ENCODE results near the gene REST. TPM values are rescaled to one million over a fixed set of nuclear protein-coding genes. Genes with fewer than 3 reads are reported as not detected.

REST gene
- polyA plus RNA-seq, 1 donor (not counting 4 experiments of a cell fraction or from before 2014, with no cell fraction given): 22.6 TPM

- Histone ChIP-seq H3K36me3 (ENCODE audit: control insufficient read depth in 2 of 2, extremely low read depth in 1 of 2, insufficient read depth in 2 of 2, low read length in 2 of 2) (peaks cover 12 to 22% of the 10 kb centered on the region in 2 experiments), H3K27me3 (ENCODE audit: control insufficient read depth, extremely low read depth, insufficient read depth, low read length) (no peaks in the 10 kb centered on the region), H3K79me2 (ENCODE audit: control insufficient read depth, insufficient read depth, low read length) (peaks cover 21% of the 10 kb centered on the region), H3K9ac (ENCODE audit: control insufficient read depth, extremely low read depth, insufficient read depth, low read length) (no peak overlapping the region), H3K4me1 (ENCODE audit: control insufficient read depth, extremely low read depth, insufficient read depth, low read length) (no peaks in the 10 kb centered on the region), H3K9me3 (ENCODE audit: control insufficient read depth, low read depth, low read length) (no peaks in the 10 kb centered on the region), H3K4me3 (ENCODE audit: control insufficient read depth in 2 of 3, extremely low read depth in 1 of 3, insufficient read depth in 2 of 3, low read depth in 1 of 3, low read length in 3 of 3) (no peak overlapping the region), H3K27ac (ENCODE audit: control insufficient read depth, insufficient read depth, low read length) (no peak overlapping the region), H4K20me1 (ENCODE audit: control insufficient read depth, extremely low read depth, insufficient read depth, low read length) (no peaks in the 10 kb centered on the region), H3K4me2 (ENCODE audit: control insufficient read depth, extremely low read depth, insufficient read depth, low read depth, low read length) (no peak overlapping the region), H3K9me1 (ENCODE audit: control insufficient read depth, extremely low read depth, insufficient read depth, low read length) (no peaks in the 10 kb centered on the region), H2AFZ (ENCODE audit: control insufficient read depth, low read length) (no peak overlapping the region)
- no peak for FAIRE-seq
- no peak for DNase-seq (ENCODE audit: low read depth, low spot score)
- TF ChIP-seq CTCF (optimal IDR thresholded peaks at IDR 0.05 in 1 of 3, IDR thresholded peaks at IDR 0.05 in 1 of 3, conservative IDR thresholded peaks at IDR 0.05 in 1 of 3; ENCODE audit: extremely low read depth in 1 of 3, insufficient read depth in 2 of 3, low read length in 3 of 3): no peak
- TF ChIP-seq EZH2 (IDR thresholded peaks at IDR 0.05; ENCODE audit: low read length): no peak
- dilution Hi-C loops (cut with MboI; ENCODE audit: extremely low pct_ligation_motif_present, low sequenced_read_pairs): no loop called here
Observed at GRCh38 chr4:56999751-57000150, 92.1 kb downstream of the REST start.

- FAIRE-seq (no peak), DNase-seq (ENCODE audit: low read depth, low spot score) (no peak)
- H3K4me3 ChIP-seq (ENCODE audit: control insufficient read depth in 2 of 3, extremely low read depth in 1 of 3, insufficient read depth in 2 of 3, low read depth in 1 of 3, low read length in 3 of 3): no peak overlapping the region
- H3K36me3 ChIP-seq (ENCODE audit: control insufficient read depth in 2 of 2, extremely low read depth in 1 of 2, insufficient read depth in 2 of 2, low read length in 2 of 2): peaks cover 17 to 33% of the 10 kb centered on the region in 2 experiments
- no peak overlapping the region for H3K27ac ChIP-seq (ENCODE audit: control insufficient read depth, insufficient read depth, low read length)
- H3K9me3 ChIP-seq (ENCODE audit: control insufficient read depth, low read depth, low read length): no peaks in the 10 kb centered on the region
- TF ChIP-seq EZH2 (IDR thresholded peaks at IDR 0.05; ENCODE audit: low read length) (no peak), CTCF (optimal IDR thresholded peaks at IDR 0.05 in 1 of 3, IDR thresholded peaks at IDR 0.05 in 1 of 3, conservative IDR thresholded peaks at IDR 0.05 in 1 of 3; ENCODE audit: extremely low read depth in 1 of 3, insufficient read depth in 2 of 3, low read length in 3 of 3) (no peak)
- no peaks in the 10 kb centered on the region for H3K4me1 ChIP-seq (ENCODE audit: control insufficient read depth, extremely low read depth, insufficient read depth, low read length)
- H4K20me1 ChIP-seq (ENCODE audit: control insufficient read depth, extremely low read depth, insufficient read depth, low read length): peaks cover 2% of the 10 kb centered on the region
- no peak overlapping the region for H2AFZ ChIP-seq (ENCODE audit: control insufficient read depth, low read length)
- H3K27me3 ChIP-seq (ENCODE audit: control insufficient read depth, extremely low read depth, insufficient read depth, low read length): no peaks in the 10 kb centered on the region
- no peaks in the 10 kb centered on the region for H3K9me1 ChIP-seq (ENCODE audit: control insufficient read depth, extremely low read depth, insufficient read depth, low read length)
- no peak overlapping the region for H3K4me2 ChIP-seq (ENCODE audit: control insufficient read depth, extremely low read depth, insufficient read depth, low read depth, low read length)
- dilution Hi-C loops (cut with MboI; ENCODE audit: extremely low pct_ligation_motif_present, low sequenced_read_pairs): no loop called here
- H3K79me2 ChIP-seq (ENCODE audit: control insufficient read depth, insufficient read depth, low read length): peaks cover 2% of the 10 kb centered on the region
- H3K9ac ChIP-seq (ENCODE audit: control insufficient read depth, extremely low read depth, insufficient read depth, low read length): no peak overlapping the region
Observed at GRCh38 chr4:57013543-57014120, 105.9 kb downstream of the REST start.

Small RNA genes lying within 50 kb of the gene (small RNA-seq; reads per million reads assigned to genes)
- gene RNU6-998P (ENCODE audit: insufficient read length in 3 of 3, low read depth in 3 of 3, low replicate concordance in 1 of 3): 0 reads per million in 3 experiments

Other genes with a start within 250 kb of the REST start
- gene HOPX, start 226.6 kb upstream of the REST start, polyA plus RNA-seq: 5.4 to 8.5 TPM (median 6.2 TPM) in 3 replicates
- 0.10 TPM in 1 of 3 replicates, not detected in the others for gene SPINK2, start 86.2 kb upstream of the REST start, polyA plus RNA-seq
- gene NOA1, start 69.7 kb downstream of the REST start, polyA plus RNA-seq: 12.9 to 15.5 TPM (median 14.2 TPM) in 3 replicates
- gene POLR2B, start 71.0 kb downstream of the REST start, polyA plus RNA-seq: 86.7 to 153 TPM (median 110 TPM) in 3 replicates
- 333 to 459 TPM (median 413 TPM) in 3 replicates for gene IGFBP7, start 202.5 kb downstream of the REST start, polyA plus RNA-seq

Measured in keratinocyte (primary cell).